DMS 273 (cell line): ENCODE measurements around the gene CSPG4.
"Not testable (repeated sequence)": the region's sequence is repeated elsewhere in the genome, so short reads cannot be mapped to it uniquely, and the experiment has no call there.

ENCODE experiments used
- DNase-seq: peaks from one replicate; lab custom pipeline; 2025; ENCODE audit not compliant: unreplicated experiment; lab: John Stamatoyannopoulos, UW

The CSPG4 gene

DNA sequence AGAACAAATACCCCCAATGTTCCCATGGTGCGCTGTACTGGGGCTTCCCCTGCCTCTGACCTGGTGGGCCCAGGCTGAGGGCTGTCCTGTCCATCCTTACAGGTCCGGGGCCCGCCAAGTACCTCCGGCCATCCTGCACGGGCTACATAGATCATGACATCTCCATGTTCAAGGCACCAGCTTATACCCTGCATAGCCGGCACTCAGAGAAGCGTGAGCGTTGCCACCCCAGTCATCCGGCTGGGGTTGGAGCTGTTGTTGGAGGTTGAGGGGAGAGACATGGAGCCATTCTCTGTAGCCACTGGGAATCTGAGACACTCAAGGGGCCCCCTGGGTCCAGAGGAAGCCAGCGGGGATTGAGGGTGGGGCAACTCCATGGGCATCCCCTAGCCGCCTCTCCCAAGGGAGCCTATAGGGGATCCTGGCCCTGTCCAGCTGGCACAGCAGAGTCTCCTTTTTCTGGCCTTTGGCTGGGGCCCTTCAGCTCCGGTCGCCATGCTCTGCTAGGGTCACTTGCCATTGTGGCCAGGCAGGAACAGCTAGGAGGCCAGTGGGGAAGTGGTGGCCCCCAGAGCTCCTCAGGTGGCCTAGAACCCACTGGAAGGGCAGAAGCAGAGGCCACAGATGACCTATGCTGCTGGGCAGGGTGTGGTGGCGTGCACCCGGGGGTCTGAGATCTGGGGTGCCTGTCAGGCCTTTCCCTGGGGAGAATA, 12.5 kb upstream of the CSPG4 start:
- no peak for DNase-seq

GRCh38 chr15:75723847-75724660, 11.4 kb upstream of the CSPG4 start:
- DNase-seq: peak; percentile 71

DNA sequence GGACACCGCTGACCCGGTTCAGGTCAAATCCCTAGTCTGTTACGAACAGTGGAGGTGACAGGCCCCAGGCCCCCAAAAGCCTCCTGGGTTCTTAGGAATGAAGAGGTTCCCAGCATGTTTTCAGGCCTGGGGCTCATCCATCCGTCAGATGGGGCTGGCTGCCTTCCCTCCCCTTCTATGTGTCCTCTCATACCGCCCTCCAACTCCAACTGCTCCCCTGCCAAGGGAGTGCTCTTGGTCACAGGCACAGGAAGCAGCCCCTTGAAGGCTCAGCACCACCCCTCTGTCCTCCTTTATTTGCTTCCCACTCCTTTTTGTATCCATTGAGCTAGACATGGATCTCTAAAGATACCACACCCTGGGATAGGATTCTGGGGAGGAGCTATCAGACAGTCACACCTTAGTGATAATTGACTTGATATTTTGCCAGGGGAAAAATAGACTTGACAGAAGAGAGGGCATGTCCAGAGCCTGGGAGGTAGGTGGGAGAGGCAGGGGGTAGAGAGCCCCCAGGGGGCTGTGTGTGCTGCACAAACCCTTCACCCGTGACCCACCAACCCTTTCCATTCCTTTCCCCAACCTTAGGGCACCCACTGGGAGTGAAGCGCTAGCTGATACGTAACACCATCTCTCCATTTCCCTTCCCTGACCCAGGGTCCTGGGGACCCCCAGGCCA, 10.7 kb upstream of the CSPG4 start:
- no peak for DNase-seq

- DNase-seq: no peak
These were observed 9.5 kb upstream of the CSPG4 start for GRCh38 chr15:75721923-75722870.

GRCh38 chr15:75721480-75721922, 8.9 kb upstream of the CSPG4 start:
- no peak for DNase-seq

GRCh38 chr15:75720787-75721479, 8.3 kb upstream of the CSPG4 start:
- peak; percentile 86 for DNase-seq

GRCh38 chr15:75720297-75720696, 7.6 kb upstream of the CSPG4 start:
- no peak for DNase-seq

GRCh38 chr15:75718328-75718727, 5.7 kb upstream of the CSPG4 start:
- DNase-seq: no peak

GRCh38 chr15:75717001-75717400, 4.4 kb upstream of the CSPG4 start:
- DNase-seq: not testable (repeated sequence)

DNA sequence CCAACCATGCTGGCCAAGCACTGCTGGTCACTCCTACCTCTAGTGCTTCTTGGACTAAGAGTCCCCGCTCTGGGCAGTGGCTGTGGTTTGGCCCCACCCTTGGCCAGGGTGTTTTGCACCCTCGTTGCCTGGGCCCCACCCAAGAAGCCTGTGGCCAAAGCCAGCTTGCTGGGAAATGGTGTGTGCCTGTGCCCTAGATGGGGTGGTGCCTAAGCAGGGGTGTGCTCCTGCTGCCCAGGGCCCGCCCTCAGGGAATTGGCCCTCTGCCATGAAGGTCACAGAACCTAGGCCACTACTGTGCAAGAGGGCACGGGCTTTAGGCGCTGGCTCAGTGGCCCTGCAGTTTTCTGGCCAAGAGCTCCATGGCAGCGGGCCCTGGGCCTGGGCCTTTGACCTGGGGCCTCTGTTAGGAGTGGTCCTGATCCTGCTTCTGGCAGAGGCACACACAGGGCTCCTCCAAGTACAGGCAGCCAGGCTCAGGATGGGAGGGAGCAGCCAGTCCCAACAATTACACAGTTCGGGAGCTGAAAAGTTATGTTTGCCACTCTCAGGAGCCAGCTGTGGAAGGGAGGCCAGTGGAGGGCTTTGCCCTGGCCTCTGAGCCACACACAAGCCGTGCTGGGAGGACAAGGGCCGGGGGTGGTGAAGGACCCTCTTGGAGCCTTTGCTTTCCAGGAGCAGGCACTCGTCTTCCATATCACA, 3.8 kb upstream of the CSPG4 start:
- not testable (repeated sequence) for DNase-seq

DNA sequence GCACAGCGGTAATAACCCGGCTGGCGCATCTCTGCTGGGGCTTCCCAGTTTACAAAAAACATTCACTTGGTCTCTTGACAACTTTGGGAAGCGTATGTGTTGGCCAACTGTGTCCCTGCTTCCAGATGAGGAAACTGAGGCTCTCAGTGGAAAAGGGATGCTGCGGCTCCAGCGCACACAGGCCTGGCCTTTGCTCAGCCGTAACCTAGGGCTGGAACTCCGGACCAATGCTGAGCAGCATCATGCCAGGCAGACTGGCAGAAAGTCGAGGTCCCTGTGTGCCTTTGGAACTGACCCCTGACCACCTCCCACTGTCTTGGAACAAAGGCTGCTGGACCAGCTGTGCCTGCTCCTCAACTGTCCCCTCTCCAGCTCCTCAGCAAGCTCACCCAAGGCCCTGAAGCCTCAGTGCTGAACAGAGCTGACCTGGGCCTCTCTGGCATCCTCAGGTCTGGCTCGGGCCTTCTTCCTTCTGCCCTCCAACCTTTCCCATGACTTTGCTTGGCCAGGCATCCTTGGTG, 2.7 kb upstream of the CSPG4 start:
- DNase-seq: not testable (repeated sequence)

DNA sequence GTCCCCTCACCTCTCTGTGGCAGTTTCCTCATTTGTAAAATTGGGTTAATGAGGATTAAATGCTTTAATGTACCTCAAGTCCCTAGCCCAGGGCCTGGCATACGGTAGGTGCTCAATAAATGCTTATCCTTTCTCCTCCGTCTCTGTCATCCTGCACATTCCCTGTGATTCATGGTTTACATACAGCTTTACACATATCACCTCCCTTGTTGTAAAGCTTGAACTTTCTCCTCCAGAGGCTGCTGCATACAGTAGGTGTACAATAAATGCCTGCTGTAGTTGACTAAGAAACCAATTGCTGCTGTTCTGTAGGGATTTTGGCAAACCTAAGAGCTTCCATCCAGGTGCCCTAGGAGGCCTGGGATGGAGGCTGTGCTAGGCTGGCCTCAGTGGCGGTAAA, 1.5 kb upstream of the CSPG4 start:
- no peak for DNase-seq

DNA sequence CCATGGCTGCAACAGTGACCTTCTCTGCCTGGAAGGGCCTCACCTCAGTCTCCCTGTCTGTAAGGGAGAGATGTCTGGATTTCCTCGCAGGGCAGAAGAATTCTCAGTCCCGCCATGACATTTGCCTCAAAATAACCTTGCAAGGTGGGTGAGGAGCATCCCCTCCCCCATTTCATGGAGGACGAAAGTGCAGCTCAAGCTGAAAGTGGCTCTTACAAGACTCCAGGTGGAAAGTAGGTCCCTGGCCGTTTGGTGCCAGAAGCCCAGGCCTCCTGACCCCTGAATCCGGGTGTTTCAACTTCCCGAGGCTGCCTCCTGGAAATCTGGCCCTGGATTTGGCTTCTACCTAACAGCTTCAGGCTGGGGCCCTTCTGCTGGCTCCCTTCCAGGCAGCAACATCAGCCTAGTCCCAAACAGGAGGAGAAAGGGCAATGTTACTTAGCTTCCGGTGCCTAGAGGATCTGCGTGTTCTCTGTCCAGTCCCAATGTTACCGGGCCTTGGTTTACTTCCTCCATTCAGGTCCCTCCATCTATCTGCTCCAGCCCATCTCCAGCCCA, 769 bp upstream of the CSPG4 start:
- DNase-seq: peak; percentile 79

DNA sequence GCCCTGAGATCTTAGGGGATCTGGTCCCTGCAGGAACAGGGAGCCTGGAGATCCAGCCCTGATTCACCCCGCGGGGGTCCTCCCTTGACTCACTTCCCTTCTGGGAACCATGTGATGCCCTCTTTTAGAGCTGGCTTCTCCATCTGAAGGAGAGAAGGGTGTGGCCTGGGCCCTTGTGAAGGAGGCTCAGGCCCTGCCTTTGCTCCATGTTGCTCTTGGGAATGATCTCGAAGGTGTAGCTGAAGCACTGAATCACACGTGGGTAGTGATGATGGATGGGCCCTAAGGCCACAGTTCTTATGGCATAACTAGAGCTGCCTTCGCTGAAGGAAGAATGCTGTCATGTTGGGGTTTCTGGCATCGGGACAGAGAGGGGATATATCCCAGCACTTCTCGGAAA, 1.2 kb downstream of the CSPG4 start:
- DNase-seq: not testable (repeated sequence)

DNA sequence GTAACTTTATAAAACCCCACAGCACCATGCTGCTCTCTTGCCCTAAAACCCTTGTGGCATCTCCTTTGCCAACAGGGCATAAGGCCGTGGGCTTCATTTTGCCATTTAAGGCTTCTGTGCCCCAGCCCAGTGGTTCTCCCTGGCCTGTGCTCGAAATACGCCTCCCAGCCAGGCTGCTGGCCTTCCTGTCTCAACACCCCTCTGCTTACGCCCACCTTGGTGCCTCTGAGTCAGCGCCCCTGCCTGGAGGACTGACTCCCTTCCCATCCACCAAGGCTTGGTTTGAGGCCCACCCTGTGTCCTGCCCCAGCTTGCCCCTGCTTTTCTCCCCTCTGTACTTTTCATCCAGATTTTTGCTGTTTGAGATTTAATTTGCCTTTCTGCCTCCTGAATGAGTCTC, 1.8 kb downstream of the CSPG4 start:
- DNase-seq: not testable (repeated sequence)

DNA sequence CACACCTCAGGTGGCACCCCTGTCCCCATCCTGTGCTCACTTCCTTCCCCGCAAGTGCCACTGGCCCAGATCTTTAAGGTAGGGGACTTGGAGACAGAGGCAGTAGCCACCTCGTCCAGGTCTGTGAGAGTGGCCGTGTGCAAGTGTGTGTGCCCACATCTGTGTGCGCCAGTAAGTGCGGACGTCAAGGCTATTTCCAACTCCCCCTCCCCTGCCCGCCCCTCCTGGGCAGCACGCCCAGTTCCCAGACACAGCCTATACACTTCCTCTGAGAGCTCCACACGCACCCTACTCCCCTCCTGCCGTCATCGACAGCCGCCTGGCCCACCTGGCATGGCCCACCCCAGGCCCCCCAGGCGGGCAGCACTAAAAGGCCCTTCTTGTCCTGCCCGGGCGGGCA, 3.2 kb downstream of the CSPG4 start:
- DNase-seq: peak; percentile 22

- no peak for DNase-seq
These were observed 6.0 kb downstream of the CSPG4 start for GRCh38 chr15:75706682-75706954.

DNA sequence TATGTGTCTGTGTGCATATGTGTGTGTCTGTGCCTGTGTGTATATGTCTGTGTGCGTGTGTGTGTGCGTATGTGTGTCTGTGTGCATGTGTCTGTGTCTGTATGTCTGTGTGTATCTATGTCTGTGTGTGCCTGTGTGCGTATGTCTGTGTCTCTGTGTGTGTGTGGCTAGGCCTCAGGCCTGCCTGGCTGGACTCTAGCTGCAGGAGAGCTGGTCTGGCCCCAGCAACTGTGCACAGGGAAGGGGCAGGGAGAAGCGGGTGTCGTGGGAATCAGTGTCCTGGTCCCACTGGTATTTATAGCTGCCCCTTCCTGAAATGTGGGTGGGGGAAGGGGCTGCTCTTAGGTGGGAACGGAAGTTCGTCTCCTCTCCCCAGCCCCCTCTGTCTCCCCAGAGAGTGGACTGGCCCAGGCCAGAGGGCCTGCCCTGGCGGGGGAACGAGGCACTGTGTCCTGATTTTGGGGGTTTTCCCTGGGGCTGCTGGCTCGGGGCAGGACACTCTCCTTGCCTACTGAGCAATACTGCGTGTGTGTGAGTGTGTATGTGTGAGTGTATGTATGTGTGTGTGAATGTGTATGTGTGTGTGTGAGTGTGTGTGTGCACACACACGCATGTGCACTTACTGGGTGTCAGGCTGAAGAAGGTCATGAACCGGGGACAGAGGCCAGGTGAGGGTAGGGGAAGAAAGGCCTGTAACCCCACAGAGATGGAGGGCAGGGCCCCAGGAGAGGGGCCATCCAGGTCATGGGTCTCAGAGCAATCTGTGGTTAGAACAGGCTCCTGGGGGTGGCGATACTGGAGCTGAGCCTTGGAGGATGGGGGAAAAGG, 6.6 kb downstream of the CSPG4 start:
- no peak for DNase-seq
